Heart right ventricle (tissue), 16 donors: ENCODE measurements around the gene ZG16B. TPM values are rescaled to one million over a fixed set of nuclear protein-coding genes. Genes with fewer than 3 reads are reported as not detected.

Experiments used
- ATAC-seq, 8 donors: fragments of 200-7000 bp; cut with Tn5 transposase; one replicate each; pipeline ENCODE4 v1.9.1; 2020; ENCODE audit warnings: mild to moderate bottlenecking in 8 of 8, moderate library complexity in 8 of 8, moderate number of reproducible peaks in 1 of 8
- DNase-seq, 2 donors: peaks; one replicate each; pipeline ENCODE4 v3.0.0-alpha.2; 2020
- H3K27ac ChIP-seq, 10 donors: fragments of 200-600 bp; sonication (generic) in 2 of 10; one replicate each; pipeline versions ENCODE4 v1.5.0 to v1.8.0; 2020 to 2022; ENCODE audit warnings: mild to moderate bottlenecking in 3 of 10
- H3K27me3 ChIP-seq, 7 donors: fragments of 200-600 bp; one replicate each; pipeline ENCODE4 v1.8.0; 2021 to 2022; ENCODE audit warnings: mild to moderate bottlenecking in 2 of 7
- H3K36me3 ChIP-seq, 9 donors: fragments of 200-600 bp; sonication (generic) in 1 of 9; one replicate each; pipeline versions ENCODE4 v1.5.0 to v1.8.0; 2020 to 2022; ENCODE audit warnings: mild to moderate bottlenecking in 2 of 9
- H3K4me1 ChIP-seq, 9 donors: fragments of 200-600 bp; sonication (generic) in 1 of 9; one replicate each; pipeline versions ENCODE4 v1.5.0 to v1.8.0; 2020 to 2022; ENCODE audit warnings: mild to moderate bottlenecking in 4 of 9
- H3K4me3 ChIP-seq, 10 donors: fragments of 200-600 bp; sonication (generic) in 2 of 10; one replicate each; pipeline versions ENCODE4 v1.5.0 to v1.8.0; 2020 to 2022; ENCODE audit warnings: mild to moderate bottlenecking in 7 of 10, moderate library complexity in 2 of 10
- H3K9me3 ChIP-seq, 11 donors: fragments of 200-600 bp in 10 of 11; sonication (generic) in 2 of 11; one replicate each; pipeline versions ENCODE4 v1.5.0 to v1.8.0; 2013 to 2022; ENCODE audit warnings: mild to moderate bottlenecking in 2 of 11, control low read depth in 1 of 11, moderate library complexity in 1 of 11
- WGBS, 2 donors: extraction: QIAGEN DNeasy Blood & Tissue Kit; methylation state at CpG; one replicate each; pipeline ENCODE4 v1.1.7; 2013; ENCODE audit warnings: inconsistent platforms in 1 of 2; 5-methylcytosine and 5-hydroxymethylcytosine counted together
- intact Hi-C, 10 donors: fragments of 100-400 bp; cut with DNase I; formaldehyde crosslinking; loops; one replicate each; pipeline versions ENCODE4 v1.11.1 to v1.14.2; 2022
- polyA plus RNA-seq, 2 donors: library from polyadenylated mRNA; stranded (reverse); fragments of 200-250 nt; gene quantifications; one replicate each; pipeline ENCODE4 v1.2.3, GENCODE V29; 2013
- total RNA-seq, 10 donors: library from RNA; stranded (reverse); fragmentation: NEBNext Ultra II Directional in 3 of 10; extraction: Animal tissue kit (Norgen Biotek cat#: 25700) in 3 of 10; gene quantifications; one replicate each; pipeline versions ENCODE4 v1.2.1 to v1.2.4, GENCODE V29; 2021 to 2023
- TF ChIP-seq, protein P1 (sequence below), 9 donors: fragments of 200-600 bp; sonication (generic) in 2 of 9; IDR thresholded peaks; one replicate each; pipeline versions ENCODE4 v1.5.0 to v1.8.0; 2021 to 2022; ENCODE audit warnings: antibody characterized with exemption in 9 of 9, mild to moderate bottlenecking in 5 of 9, moderate library complexity in 1 of 9
- donor health status: Arrhythmogenic right ventricular cardiomyopathy.
- donor health status: ischemic (EF 13 %, LVEDD 7.1; RV severe dilation, severe dysfunction).
- donor health status: healthy with polysubstance abuse.
- donor health status: DM: no; HTN: yes; CAD: no.
- donor health status: DM: no; HTN: no; CAD: no.
- donor health status: ischemic (EF 25% LVEDD 6.9; RV normal size, moderate dysfunction).
- donor health status: ischemic (EF 25% LVEDD 5.7; RV mildly dilated, moderate dysfunction).
- donor health status: healthy.
- donor health status: DM: yes; HTN: yes; CAD: no.
- donor health status: Ischemic cardiomyopathy.
- donor health status: ischemic (EF 35%, LVEDD 5.7; RV mildly dilated, moderate dysfunction).
- donor health status: nonischemic (EF 11% LVEDD 7.7; RV severe dilation, severe dysfunction).
- donor health status: DM: yes; HTN: yes; CAD: no.
- donor health status: PGD.
- donor health status: ischemic (EF 29% LVEDD 5.4; RV normal size, mild dysfunction).
- donor health status: nonischemic (EF 23%, LVEDD 6.1; RV moderate dilation, normal function).

Gene ZG16B
- total and polyA plus RNA-seq, 12 donors = 0.07 to 0.88 (median 0.44) TPM; not detected in 9

DNA sequence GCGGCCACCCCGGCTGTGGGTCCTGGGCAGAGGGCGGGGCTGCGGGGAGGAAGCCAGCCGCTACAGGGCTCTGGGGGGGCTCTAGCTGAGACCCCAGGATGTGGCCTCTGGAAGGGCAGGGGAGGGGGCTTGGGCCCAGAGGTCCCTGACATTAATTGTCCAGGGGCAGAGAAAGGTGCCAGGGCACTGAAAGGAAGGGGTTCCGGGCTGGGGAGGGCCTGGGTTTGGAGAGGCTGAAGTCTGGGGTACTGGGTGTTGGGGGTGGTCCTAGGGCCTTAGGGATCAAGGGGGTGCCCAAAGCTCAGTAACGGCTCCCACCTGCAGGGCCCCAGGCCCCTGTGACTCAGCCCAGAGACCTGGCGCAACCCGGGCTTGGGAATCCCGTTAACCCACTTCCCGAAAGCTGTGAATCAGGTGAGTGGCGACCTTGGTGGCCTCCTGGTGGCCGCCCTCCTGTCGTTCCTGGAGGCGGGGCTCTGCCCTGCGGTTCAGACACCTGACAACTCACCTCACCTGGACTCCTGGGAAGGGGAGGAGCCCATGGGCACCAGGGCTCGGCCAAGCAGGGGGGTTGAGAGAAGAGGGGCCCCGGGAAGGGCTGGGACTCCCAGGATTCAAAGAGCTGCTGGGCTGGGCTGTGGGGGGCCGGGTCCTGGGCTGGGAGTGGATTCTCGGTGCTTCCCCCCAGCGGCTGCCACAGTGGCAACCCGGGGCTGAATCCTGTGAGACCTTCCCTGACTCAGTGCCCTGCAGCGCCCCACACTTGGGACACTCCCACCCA, 28.3 kb downstream of the ZG16B start:
- no peaks in the 10 kb centered on the region for H3K36me3 ChIP-seq
- peak overlapping the region in 1 of 10 donors; percentile 9 for H3K4me3 ChIP-seq
- H3K4me1 ChIP-seq = peaks cover 0 to 9% (median 0%) of the 10 kb centered on the region in 9 donors
- H3K9me3 ChIP-seq = peaks cover 0 to 23% (median 0%) of the 10 kb centered on the region in 11 donors
- H3K27me3 ChIP-seq = peaks cover 7 to 58% (median 39%) of the 10 kb centered on the region in 7 donors
- TF ChIP-seq, protein P1, sequence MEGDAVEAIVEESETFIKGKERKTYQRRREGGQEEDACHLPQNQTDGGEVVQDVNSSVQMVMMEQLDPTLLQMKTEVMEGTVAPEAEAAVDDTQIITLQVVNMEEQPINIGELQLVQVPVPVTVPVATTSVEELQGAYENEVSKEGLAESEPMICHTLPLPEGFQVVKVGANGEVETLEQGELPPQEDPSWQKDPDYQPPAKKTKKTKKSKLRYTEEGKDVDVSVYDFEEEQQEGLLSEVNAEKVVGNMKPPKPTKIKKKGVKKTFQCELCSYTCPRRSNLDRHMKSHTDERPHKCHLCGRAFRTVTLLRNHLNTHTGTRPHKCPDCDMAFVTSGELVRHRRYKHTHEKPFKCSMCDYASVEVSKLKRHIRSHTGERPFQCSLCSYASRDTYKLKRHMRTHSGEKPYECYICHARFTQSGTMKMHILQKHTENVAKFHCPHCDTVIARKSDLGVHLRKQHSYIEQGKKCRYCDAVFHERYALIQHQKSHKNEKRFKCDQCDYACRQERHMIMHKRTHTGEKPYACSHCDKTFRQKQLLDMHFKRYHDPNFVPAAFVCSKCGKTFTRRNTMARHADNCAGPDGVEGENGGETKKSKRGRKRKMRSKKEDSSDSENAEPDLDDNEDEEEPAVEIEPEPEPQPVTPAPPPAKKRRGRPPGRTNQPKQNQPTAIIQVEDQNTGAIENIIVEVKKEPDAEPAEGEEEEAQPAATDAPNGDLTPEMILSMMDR (IDR thresholded peaks at IDR 0.05) = no peak
- intact Hi-C loops = no loop called here
- no peak for ATAC-seq
- no peak overlapping the region for H3K27ac ChIP-seq
- no peak for DNase-seq
- WGBS, 2 donors = 13 to 21% methylated on average over 22 to 23 of the region's 23 CpGs

DNA sequence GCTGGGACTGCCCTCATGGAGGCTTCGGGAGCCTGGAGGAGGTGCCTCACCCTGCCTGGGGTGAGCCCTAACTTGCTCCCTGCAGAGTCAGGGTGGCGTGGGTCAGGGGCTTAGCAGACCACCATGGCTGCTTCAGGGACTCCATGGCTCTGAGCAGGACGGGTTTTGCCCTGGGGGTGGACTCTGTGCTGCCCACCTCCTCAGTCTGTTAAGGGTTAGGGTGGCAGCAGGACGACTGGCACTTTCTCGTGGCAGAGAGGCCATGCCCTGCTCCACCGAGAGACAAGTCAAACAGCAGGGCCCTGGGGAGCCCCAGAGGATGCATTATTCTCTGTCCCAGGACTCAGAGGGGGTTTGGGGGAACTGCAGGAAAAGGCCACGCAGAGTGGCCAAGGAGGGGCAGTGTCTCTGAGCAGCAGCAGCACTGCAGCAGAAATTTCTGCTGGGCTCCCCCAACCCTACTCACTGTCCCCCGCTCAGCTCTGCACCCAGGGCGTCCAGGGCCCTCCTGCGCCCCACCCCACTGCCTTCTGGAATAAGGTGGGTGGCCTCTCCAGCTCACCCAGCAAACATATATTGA, 29.7 kb downstream of the ZG16B start:
- DNase-seq (no peak), ATAC-seq (no peak)

DNA sequence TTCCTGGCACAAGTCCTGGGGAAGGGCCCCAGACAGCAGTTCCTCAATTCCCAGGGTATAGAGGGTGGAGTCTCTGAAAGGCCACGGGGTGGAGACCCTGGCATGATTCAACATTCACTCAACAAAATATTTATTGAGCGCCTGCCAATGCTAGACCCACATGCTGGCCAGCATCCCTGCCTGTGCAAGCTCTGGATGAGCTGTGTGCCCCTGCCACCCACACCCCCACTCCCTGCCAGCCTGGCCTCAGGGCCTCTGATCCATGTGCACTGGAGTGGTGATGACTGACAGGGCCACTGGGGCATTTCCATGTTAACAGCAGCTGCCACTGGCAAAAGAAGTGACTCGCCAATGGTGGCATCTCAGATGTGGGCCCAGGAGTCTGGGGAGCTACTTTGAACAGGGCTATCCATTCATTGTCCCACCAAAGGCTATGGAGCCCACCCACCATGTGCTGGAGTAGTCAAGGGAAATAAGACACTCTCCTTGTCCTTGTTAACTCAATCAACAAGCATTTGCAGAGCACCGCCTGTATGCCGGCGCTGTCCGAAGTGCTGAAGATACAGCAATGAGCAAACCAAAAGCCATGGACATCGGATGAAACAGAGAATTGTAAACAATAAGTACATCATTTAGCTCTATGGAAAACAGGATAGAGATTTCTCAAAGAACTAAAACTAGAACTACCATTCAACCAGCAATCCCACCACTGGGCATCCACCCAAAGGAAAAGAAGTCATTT, 30.9 kb downstream of the ZG16B start:
- DNase-seq (no peak), ATAC-seq (no peak)
- intact Hi-C loops = loop anchor here in 1 of 10 donors (10.0 kb wide), 1 partner anchor 86 kb away; the partner anchor contains the start of gene ELOB
- H3K27me3 ChIP-seq = peaks cover 7 to 54% (median 37%) of the 10 kb centered on the region in 7 donors
- H3K27ac ChIP-seq = no peak overlapping the region
- H3K9me3 ChIP-seq = peaks cover 0 to 10% (median 0%) of the 10 kb centered on the region in 11 donors
- WGBS, 2 donors = 68% methylated on average over 8 of the region's 8 CpGs
- no peak overlapping the region for H3K4me3 ChIP-seq
- peaks cover 0 to 9% (median 0%) of the 10 kb centered on the region in 9 donors for H3K4me1 ChIP-seq
- TF ChIP-seq, protein P1 (IDR thresholded peaks at IDR 0.05) = no peak
- H3K36me3 ChIP-seq = no peaks in the 10 kb centered on the region

More for the DNA sequence above, 29.7 kb downstream of the ZG16B start:
- H3K9me3 ChIP-seq = peaks cover 0 to 11% (median 0%) of the 10 kb centered on the region in 11 donors
- peaks cover 0 to 9% (median 0%) of the 10 kb centered on the region in 9 donors for H3K4me1 ChIP-seq
- no peak overlapping the region for H3K27ac ChIP-seq
- H3K4me3 ChIP-seq = no peak overlapping the region
- TF ChIP-seq, protein P1 (IDR thresholded peaks at IDR 0.05) = no peak
- intact Hi-C loops = loop anchor here in 1 of 10 donors (10.0 kb wide), 1 partner anchor 85 kb away; the partner anchor contains the start of gene ELOB
- H3K27me3 ChIP-seq = peaks cover 7 to 54% (median 37%) of the 10 kb centered on the region in 7 donors
- H3K36me3 ChIP-seq = no peaks in the 10 kb centered on the region
- 66 to 71% methylated on average over 10 of the region's 10 CpGs for WGBS, 2 donors

DNA sequence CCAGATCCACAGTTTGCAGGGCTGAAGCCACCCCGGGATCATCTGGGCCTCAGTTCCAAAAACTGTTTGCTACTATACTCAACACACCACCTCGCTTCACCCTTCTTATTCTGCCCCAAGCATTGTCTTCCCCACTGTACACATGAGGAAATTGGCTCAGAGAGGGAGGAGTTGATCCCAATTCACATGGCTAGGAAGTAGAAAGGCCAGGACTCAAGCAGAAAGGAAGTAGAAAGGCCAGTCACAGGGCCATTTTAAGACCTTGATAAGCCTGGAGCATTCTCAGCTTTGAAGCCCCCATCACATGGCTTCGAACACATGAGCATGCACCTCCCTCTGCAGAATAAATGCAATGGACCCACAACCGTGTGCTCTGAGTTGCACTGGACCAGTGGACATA, 35.5 kb downstream of the ZG16B start:
- DNase-seq (no peak), ATAC-seq (no peak)
- TF ChIP-seq, protein P1 (IDR thresholded peaks at IDR 0.05) = no peak
- Histone ChIP-seq H3K4me3 (no peak overlapping the region), H3K9me3 (peaks cover 0 to 9% (median 0%) of the 10 kb centered on the region in 11 donors), H3K27ac (no peak overlapping the region), H3K4me1 (peaks cover 0 to 13% (median 5%) of the 10 kb centered on the region in 9 donors), H3K36me3 (no peaks in the 10 kb centered on the region), H3K27me3 (peaks cover 0 to 15% (median 4%) of the 10 kb centered on the region in 7 donors)
- intact Hi-C loops = loop anchor here in 2 of 10 donors (2.0 to 10.0 kb wide), 2 partner anchors 23 to 91 kb away; partner anchors contain the start of gene ELOB (in 1 of the 2)
- WGBS, 2 donors = 65 to 68% methylated on average over 4 of the region's 4 CpGs
